Neural cell (in vitro differentiated cells): Measurements from ENCODE around the gene NPC1. TPM values are rescaled to one million over a fixed set of nuclear protein-coding genes. Genes with fewer than 3 reads are reported as not detected.

Experiments
- H2AFZ ChIP-seq: fragments of 200-600, 300-800 bp; sonication (generic), shearing (Covaris generic); 2 replicates; pipeline ENCODE4 v1.6.0; 2014; ENCODE audit warnings: low read depth, mild to moderate bottlenecking, antibody characterized with exemption, low read length, moderate library complexity
- H3F3A ChIP-seq: fragments of 200-600 bp; shearing (Covaris generic); 2 replicates; pipeline ENCODE4 v1.6.1; 2016; ENCODE audit warnings: mild to moderate bottlenecking, moderate library complexity, mixed read lengths, antibody characterized with exemption, low read length; ENCODE audit not compliant: insufficient read depth, poor library complexity, severe bottlenecking
- H3K27ac ChIP-seq: fragments of 200-600, 300-800 bp; sonication (generic), shearing (Covaris generic); 2 replicates; pipeline ENCODE4 v1.5.1; 2014; ENCODE audit warnings: mild to moderate bottlenecking, low read length, moderate library complexity
- H3K27me3 ChIP-seq: fragments of 300-800, 200-600 bp; sonication (generic), shearing (Covaris generic); 2 replicates; pipeline ENCODE4 v1.6.0; 2014; ENCODE audit warnings: mild to moderate bottlenecking, low read depth, low read length, moderate library complexity; ENCODE audit not compliant: insufficient read depth
- H3K36me3 ChIP-seq: fragments of 300-800, 200-600 bp; sonication (generic), shearing (Covaris generic); 2 replicates; pipeline ENCODE4 v1.5.1; 2014; ENCODE audit warnings: mild to moderate bottlenecking, antibody characterized with exemption, low read length, moderate library complexity; ENCODE audit not compliant: insufficient read depth
- H3K4me2 ChIP-seq: fragments of 300-800, 200-600 bp; sonication (generic), shearing (Covaris generic); 2 replicates; pipeline ENCODE4 v1.6.0; 2014; ENCODE audit warnings: mild to moderate bottlenecking, low read length
- H3K4me3 ChIP-seq: fragments of 300-800, 200-600 bp; sonication (generic), shearing (Covaris generic); 2 replicates; pipeline ENCODE4 v1.5.1; 2014; ENCODE audit warnings: mild to moderate bottlenecking, low read length, moderate library complexity
- H3K79me2 ChIP-seq: fragments of 200-600 bp; shearing (Covaris generic); replicated peaks from 2 replicates; pipeline ENCODE4 v1.6.0; 2014; ENCODE audit warnings: mild to moderate bottlenecking, low read length, moderate library complexity; ENCODE audit not compliant: insufficient read depth
- H3K9ac ChIP-seq: fragments of 300-800, 200-600 bp; sonication (generic), shearing (Covaris generic); 2 replicates; pipeline ENCODE4 v1.6.1; 2016; ENCODE audit warnings: mild to moderate bottlenecking, low read length, mixed read lengths
- H3K9me2 ChIP-seq: fragments of 200-600 bp; shearing (Covaris generic); 2 replicates; pipeline ENCODE4 v1.6.1; 2016; ENCODE audit warnings: mild to moderate bottlenecking, low read length, mixed read lengths; ENCODE audit not compliant: insufficient read depth
- H3K9me3 ChIP-seq: fragments of 200-600, 300-800 bp; sonication (generic), shearing (Covaris generic); 2 replicates; pipeline ENCODE4 v1.6.1; 2016; ENCODE audit warnings: mild to moderate bottlenecking, mixed run types, low read length, moderate library complexity, mixed read lengths
- H4K20me1 ChIP-seq: fragments of 200-600 bp; shearing (Covaris generic); 2 replicates; pipeline ENCODE4 v1.6.1; 2016; ENCODE audit warnings: mild to moderate bottlenecking, mixed run types; ENCODE audit not compliant: insufficient read depth
- CTCF ChIP-seq: fragments of 450-650 bp; IDR thresholded peaks from 2 replicates; pipeline ENCODE4 v1.5.1; 2014; ENCODE audit warnings: antibody characterized with exemption, mild to moderate bottlenecking, moderate library complexity; ENCODE audit not compliant: poor library complexity, severe bottlenecking
- EP300 ChIP-seq: fragments of 450-650 bp; conservative IDR thresholded peaks from 2 replicates; pipeline ENCODE4 v1.6.1; 2014; ENCODE audit warnings: antibody characterized with exemption, mild to moderate bottlenecking, moderate library complexity; ENCODE audit not compliant: poor library complexity, severe bottlenecking
- EZH2 ChIP-seq: fragments of 200-600, 300-800 bp; shearing (Covaris generic), sonication (generic); IDR thresholded peaks from 2 replicates; pipeline ENCODE4 v1.6.1; 2014; ENCODE audit warnings: antibody characterized with exemption, low read length, borderline replicate concordance, mild to moderate bottlenecking; ENCODE audit not compliant: insufficient read depth, poor library complexity, severe bottlenecking
- MXI1 ChIP-seq: fragments of 450-650 bp; conservative IDR thresholded peaks from 2 replicates; pipeline ENCODE4 v1.6.1; 2014; ENCODE audit warnings: antibody characterized with exemption, mild to moderate bottlenecking; ENCODE audit not compliant: poor library complexity, severe bottlenecking
- POLR2AphosphoS5 ChIP-seq: IDR thresholded peaks from 2 replicates; pipeline ENCODE4 v1.6.1; 2012
- RAD21 ChIP-seq: fragments of 450-650 bp; conservative IDR thresholded peaks from 2 replicates; pipeline ENCODE4 v1.6.1; 2014; ENCODE audit warnings: antibody characterized with exemption, mild to moderate bottlenecking, moderate library complexity
- REST ChIP-seq: IDR thresholded peaks from 2 replicates; pipeline ENCODE4 v1.6.1; 2012; ENCODE audit warnings: borderline replicate concordance
- SMC3 ChIP-seq: fragments of 450-650 bp; conservative IDR thresholded peaks from 2 replicates; pipeline ENCODE4 v1.6.1; 2014; ENCODE audit warnings: antibody characterized with exemption, mild to moderate bottlenecking, moderate library complexity; ENCODE audit not compliant: poor library complexity
- TAF1 ChIP-seq: IDR thresholded peaks from 2 replicates; pipeline ENCODE4 v1.6.1; 2012; ENCODE audit warnings: low read depth
- polyA plus RNA-seq: library from polyadenylated mRNA; depleted of rRNA; stranded (reverse); fragments of >200 nt; gene quantifications from 2 replicates; pipeline ENCODE4 v1.2.3, GENCODE V29; 2014

The NPC1 gene
- polyA plus RNA-seq, 1 donor from 2014 or later = 20.9 TPM

- H3K9ac ChIP-seq = no peak overlapping the region
- H3K79me2 ChIP-seq = no peaks in the 10 kb centered on the region
- TF ChIP-seq TAF1 (no peak), EZH2 (no peak), POLR2AphosphoS5 (no peak), REST (no peak), SMC3 (no peak)
- H4K20me1 ChIP-seq = no peaks in the 10 kb centered on the region
- H3K36me3 ChIP-seq = no peaks in the 10 kb centered on the region
- H3F3A ChIP-seq = no peaks in the 10 kb centered on the region
- H3K27ac ChIP-seq = no peak overlapping the region
- no peak overlapping the region for H3K4me2 ChIP-seq
- H3K9me3 ChIP-seq = no peaks in the 10 kb centered on the region
- H2AFZ ChIP-seq = no peak overlapping the region
- no peaks in the 10 kb centered on the region for H3K27me3 ChIP-seq
- H3K4me3 ChIP-seq = no peak overlapping the region
- no peaks in the 10 kb centered on the region for H3K9me2 ChIP-seq
Measured at GRCh38 chr18:23498117-23498516, 88.2 kb downstream of the NPC1 start.

- Histone ChIP-seq H3K27ac (no peak overlapping the region), H3K9me3 (no peaks in the 10 kb centered on the region), H3K79me2 (no peaks in the 10 kb centered on the region), H3F3A (no peaks in the 10 kb centered on the region), H2AFZ (no peak overlapping the region), H3K4me3 (no peak overlapping the region), H3K9ac (no peak overlapping the region), H3K9me2 (no peaks in the 10 kb centered on the region), H3K36me3 (no peaks in the 10 kb centered on the region), H4K20me1 (no peaks in the 10 kb centered on the region), H3K4me2 (no peak overlapping the region), H3K27me3 (no peaks in the 10 kb centered on the region)
- TF ChIP-seq SMC3 (no peak), EZH2 (no peak), CTCF (no peak), POLR2AphosphoS5 (no peak), MXI1 (no peak), RAD21 (no peak), REST (no peak), TAF1 (no peak), EP300 (no peak)
Measured at GRCh38 chr18:23495723-23496440, 90.4 kb downstream of the NPC1 start.
